IMR-90 (cell line): ENCODE results near the gene PLA2G3. TPM values are rescaled to one million over a fixed set of nuclear protein-coding genes. Genes with fewer than 3 reads are reported as not detected.

Experiments
- ATAC-seq: fragments of 200-7000 bp; cut with Tn5 transposase; 2 replicates; pipeline ENCODE4 v1.9.1; 2020; ENCODE audit warnings: low read depth, mild to moderate bottlenecking, moderate library complexity
- BruUV-seq: library from RNA; stranded (reverse); fragments of 400-500 nt; replicated peaks from 2 replicates; lab custom pipeline; 2021; lab: Mats Ljungman, UMichigan
- CTCF ChIA-PET: fragments of 300-600 bp; formaldehyde crosslinking; extraction: SDS; loops from one replicate; lab custom pipeline; 2021; ENCODE audit warnings: antibody characterized with exemption; lab: Yijun Ruan, JAX
- POLR2A ChIA-PET: fragments of 300-600 bp; sonication (Branson Sonifier 250); formaldehyde crosslinking; loops from one replicate; lab custom pipeline; 2022; ENCODE audit warnings: antibody characterized with exemption; ENCODE audit not compliant: unreplicated experiment; lab: Charles Lee
- DNase-seq: peaks from one replicate; pipeline ENCODE4 v3.0.0; 2013
- H2AFZ ChIP-seq: replicated peaks from 2 replicates; pipeline ENCODE3; 2013; ENCODE audit warnings: low read length, mild to moderate bottlenecking; ENCODE audit not compliant: poor library complexity
- H2AK5ac ChIP-seq: 2 replicates; pipeline ENCODE4 v1.6.1; 2013; ENCODE audit warnings: low read depth, low read length, inconsistent platforms
- H2AK9ac ChIP-seq: replicated peaks from 2 replicates; pipeline ENCODE3; 2013; ENCODE audit warnings: mild to moderate bottlenecking, low read depth, low read length, moderate library complexity; ENCODE audit not compliant: poor library complexity
- H2BK120ac ChIP-seq: 2 replicates; pipeline ENCODE4 v1.6.1; 2013; ENCODE audit warnings: low read depth, low read length, inconsistent platforms
- H2BK15ac ChIP-seq: 3 replicates; pipeline ENCODE4 v1.6.1; 2013; ENCODE audit warnings: low read depth, low read length, inconsistent platforms
- H2BK20ac ChIP-seq: 2 replicates; pipeline ENCODE4 v1.6.1; 2013; ENCODE audit warnings: low read depth, mild to moderate bottlenecking, inconsistent platforms, low read length, moderate library complexity
- H2BK5ac ChIP-seq: 2 replicates; pipeline ENCODE4 v1.6.1; 2013; ENCODE audit warnings: mild to moderate bottlenecking, low read depth, low read length, inconsistent platforms; ENCODE audit not compliant: poor library complexity, severe bottlenecking
- H3K14ac ChIP-seq: replicated peaks from 2 replicates; pipeline ENCODE4 v1.6.1; 2013; ENCODE audit warnings: low read depth, low read length, inconsistent platforms
- H3K18ac ChIP-seq: 2 replicates; pipeline ENCODE4 v1.6.1; 2013; ENCODE audit warnings: low read depth, low read length, control low read depth
- H3K23ac ChIP-seq: 2 replicates; pipeline ENCODE4 v1.6.1; 2013; ENCODE audit warnings: low read depth, low read length, inconsistent platforms
- H3K27ac ChIP-seq: 2 replicates; pipeline ENCODE4 v1.5.1; 2013; ENCODE audit warnings: mild to moderate bottlenecking, control low read depth, low read length; ENCODE audit not compliant: insufficient read depth
- H3K27me3 ChIP-seq: 2 replicates; pipeline ENCODE4 v1.6.1; 2013; ENCODE audit warnings: low read length; ENCODE audit not compliant: control insufficient read depth, insufficient read depth
- H3K36me3 ChIP-seq: 2 replicates; pipeline ENCODE4 v1.6.1; 2013; ENCODE audit warnings: low read length, mixed read lengths; ENCODE audit not compliant: control insufficient read depth, insufficient read depth
- H3K4ac ChIP-seq: 2 replicates; pipeline ENCODE4 v1.6.1; 2013; ENCODE audit warnings: low read depth, low read length, inconsistent platforms
- H3K4me1 ChIP-seq: 2 replicates; pipeline ENCODE4 v1.6.1; 2013; ENCODE audit warnings: low read length, mixed read lengths; ENCODE audit not compliant: control insufficient read depth, insufficient read depth
- H3K4me2 ChIP-seq: 2 replicates; pipeline ENCODE4 v1.6.1; 2013; ENCODE audit warnings: low read depth, mild to moderate bottlenecking, control low read depth, low read length, moderate library complexity
- H3K4me3 ChIP-seq: 2 replicates; pipeline ENCODE4 v1.5.1; 2013; ENCODE audit warnings: low read depth, mild to moderate bottlenecking, control low read depth, low read length, moderate library complexity; ENCODE audit not compliant: insufficient read depth
- H3K56ac ChIP-seq: 2 replicates; pipeline ENCODE4 v1.6.1; 2013; ENCODE audit warnings: low read length, inconsistent platforms; ENCODE audit not compliant: insufficient read depth; ENCODE audit errors: extremely low read depth
- H3K79me1 ChIP-seq, 2 experiments: 2 replicates each; pipeline ENCODE4 v1.6.1; 2013; ENCODE audit warnings: low read length in 2 of 2, inconsistent platforms in 1 of 2, low read depth in 1 of 2
- H3K9ac ChIP-seq: 2 replicates; pipeline ENCODE4 v1.6.1; 2013; ENCODE audit warnings: low read depth, low read length, control low read depth
- H3K9me1 ChIP-seq: 2 replicates; pipeline ENCODE4 v1.6.1; 2013; ENCODE audit warnings: low read length, inconsistent platforms; ENCODE audit not compliant: insufficient read depth
- H3K9me3 ChIP-seq: 2 replicates; pipeline ENCODE4 v1.6.1; 2013; ENCODE audit warnings: low read length; ENCODE audit not compliant: control insufficient read depth, insufficient read depth
- H4K20me1 ChIP-seq: 2 replicates; pipeline ENCODE4 v1.6.1; 2013; ENCODE audit warnings: low read length, inconsistent platforms; ENCODE audit not compliant: insufficient read depth
- H4K5ac ChIP-seq: 2 replicates; pipeline ENCODE4 v1.6.1; 2013; ENCODE audit warnings: mild to moderate bottlenecking, low read depth, low read length, control low read depth
- H4K8ac ChIP-seq, 2 experiments: 2 replicates each; pipeline ENCODE4 v1.6.1; 2013; ENCODE audit warnings: low read depth in 2 of 2, low read length in 2 of 2, control low read depth in 1 of 2, inconsistent platforms in 1 of 2
- H4K91ac ChIP-seq: 2 replicates; pipeline ENCODE4 v1.6.1; 2013; ENCODE audit warnings: low read depth, low read length, inconsistent platforms; ENCODE audit not compliant: insufficient read depth
- BHLHE40 ChIP-seq: fragments of 150-350 bp; IDR thresholded peaks from 2 replicates; pipeline ENCODE4 v1.6.1; 2016; ENCODE audit warnings: mild to moderate bottlenecking, low read depth, low read length
- CEBPB ChIP-seq: IDR thresholded peaks from 2 replicates; pipeline ENCODE4 v1.6.1; 2012; ENCODE audit warnings: low read depth, low read length, improper control_type of control experiment
- CHD1 ChIP-seq: IDR thresholded peaks from 2 replicates; pipeline ENCODE4 v1.6.1; 2012; ENCODE audit warnings: low read depth, low read length, improper control_type of control experiment
- FOS ChIP-seq: fragments of 150-350 bp; IDR thresholded peaks from 2 replicates; pipeline ENCODE4 v1.6.1; 2016; ENCODE audit warnings: low read depth, low read length
- MAFK ChIP-seq: IDR thresholded peaks from 2 replicates; pipeline ENCODE4 v1.6.1; 2012; ENCODE audit warnings: low read depth, low read length, improper control_type of control experiment
- MAZ ChIP-seq: IDR thresholded peaks from 2 replicates; pipeline ENCODE4 v1.6.1; 2012; ENCODE audit warnings: low read depth, mild to moderate bottlenecking, low read length, improper control_type of control experiment, moderate library complexity, borderline replicate concordance
- MXI1 ChIP-seq: IDR thresholded peaks from 2 replicates; pipeline ENCODE4 v1.6.1; 2012; ENCODE audit warnings: low read depth, mild to moderate bottlenecking, low read length, moderate library complexity, borderline replicate concordance
- NFE2L2 ChIP-seq: fragments of 150-350 bp; IDR thresholded peaks from 2 replicates; pipeline ENCODE4 v1.6.1; 2016; ENCODE audit warnings: low read depth, mild to moderate bottlenecking, low read length
- POLR2A ChIP-seq: IDR thresholded peaks from 2 replicates; pipeline ENCODE4 v1.6.1; 2012; ENCODE audit warnings: mild to moderate bottlenecking, low read depth, low read length
- RAD21 ChIP-seq: IDR thresholded peaks from 2 replicates; pipeline ENCODE4 v1.6.1; 2012; ENCODE audit warnings: low read length, improper control_type of control experiment
- RCOR1 ChIP-seq: IDR thresholded peaks from 2 replicates; pipeline ENCODE4 v1.6.1; 2012; ENCODE audit warnings: mild to moderate bottlenecking, low read length, improper control_type of control experiment; ENCODE audit not compliant: insufficient replicate concordance
- RFX5 ChIP-seq: IDR thresholded peaks from 2 replicates; pipeline ENCODE4 v1.8.0; 2012; ENCODE audit warnings: low read depth, mild to moderate bottlenecking, low read length, moderate library complexity
- SMC3 ChIP-seq: fragments of 150-350 bp; IDR thresholded peaks from 2 replicates; pipeline ENCODE4 v1.6.1; 2016; ENCODE audit warnings: low read depth, mild to moderate bottlenecking, antibody characterized with exemption, low read length, moderate library complexity
- WGBS, 2 experiments: methylation state at CpG; one replicate each; pipeline versions ENCODE4 v1.1.5 to v1.1.7; 2013; ENCODE audit warnings: missing lambda C conversion rate in 2 of 2; ENCODE audit not compliant: insufficient read length in 1 of 2; ENCODE audit errors: extremely low coverage in 2 of 2; 5-methylcytosine and 5-hydroxymethylcytosine counted together
- dilution Hi-C: fragments of 300-500 bp; cut with HindIII; formaldehyde crosslinking; loops from one replicate; pipeline ENCODE4 v1.14.3; 2018; ENCODE audit warnings: low sequenced_read_pairs; ENCODE audit not compliant: unreplicated experiment
- in situ Hi-C: fragments of 300-500 bp; cut with MboI; formaldehyde crosslinking; loops from 3 replicates; pipeline ENCODE4 v1.14.3; 2019; ENCODE audit warnings: low sequenced_read_pairs, inconsistent platforms, mixed read lengths
- intact Hi-C: fragments of 100-400 bp; cut with micrococcal nuclease; formaldehyde crosslinking; loops from 2 replicates; pipeline ENCODE4 v1.10.0; 2022
- polyA plus RNA-seq, 3 experiments: library from polyadenylated mRNA; depleted of rRNA; stranded (reverse); fragments of >200 nt; gene quantifications; 2 replicates each; pipeline ENCODE4 v1.2.3, GENCODE V29; 2012; ENCODE audit warnings: low replicate concordance in 1 of 3
- total RNA-seq: library from RNA; depleted of rRNA; stranded (reverse); fragments of >200 nt; gene quantifications from 2 replicates; pipeline ENCODE4 v1.2.3, GENCODE V29; 2012
- TF ChIP-seq, protein P1 (sequence below): fragments of 150-350 bp; IDR thresholded peaks from 2 replicates; pipeline ENCODE4 v1.6.1; 2017; ENCODE audit warnings: mild to moderate bottlenecking, antibody characterized with exemption, low read length, low read depth
- TF ChIP-seq, protein P2 (sequence below): conservative IDR thresholded peaks from 2 replicates; pipeline ENCODE4 v1.5.1; 2012; ENCODE audit warnings: mild to moderate bottlenecking, low read depth, low read length, improper control_type of control experiment
- TF ChIP-seq, protein P3 (sequence below): fragments of 150-350 bp; IDR thresholded peaks from 2 replicates; pipeline ENCODE4 v1.6.1; 2016; ENCODE audit warnings: low read depth, mild to moderate bottlenecking, low read length, moderate library complexity, borderline replicate concordance

PLA2G3 gene
- total and polyA plus RNA-seq, 2 of the 4 experiments (the other 2 are of a cell fraction) = under 0.01 to 0.12 TPM

DNA sequence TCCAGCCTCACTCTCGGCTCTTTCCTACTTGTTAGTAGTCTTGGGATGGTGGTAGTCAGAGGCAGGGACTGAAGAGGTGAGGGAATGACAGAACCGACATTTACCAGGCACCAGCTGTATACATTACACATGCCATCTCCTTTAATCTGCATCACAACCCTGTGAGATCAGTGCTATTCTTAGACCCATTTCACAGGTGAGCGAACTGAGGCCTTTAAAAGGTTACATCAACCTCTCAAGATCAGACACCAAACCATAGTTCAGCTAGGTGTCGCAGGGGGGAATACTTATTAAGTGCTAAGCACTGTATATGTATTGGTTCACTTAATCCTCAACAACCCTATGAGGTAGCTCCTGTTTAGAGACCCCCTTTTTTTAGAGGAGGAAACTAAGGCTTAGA, 5.6 kb downstream of the PLA2G3 start:
- dilution Hi-C loops = no loop called here
- no peak overlapping the region for H3K4ac ChIP-seq
- no peak overlapping the region for H4K8ac ChIP-seq
- no peak overlapping the region for H2AFZ ChIP-seq
- H2BK5ac ChIP-seq = no peak overlapping the region
- no TSS peak for BruUV-seq
- TF ChIP-seq MXI1 = no peak
- no peak for TF ChIP-seq FOS
- TF ChIP-seq, protein P1, sequence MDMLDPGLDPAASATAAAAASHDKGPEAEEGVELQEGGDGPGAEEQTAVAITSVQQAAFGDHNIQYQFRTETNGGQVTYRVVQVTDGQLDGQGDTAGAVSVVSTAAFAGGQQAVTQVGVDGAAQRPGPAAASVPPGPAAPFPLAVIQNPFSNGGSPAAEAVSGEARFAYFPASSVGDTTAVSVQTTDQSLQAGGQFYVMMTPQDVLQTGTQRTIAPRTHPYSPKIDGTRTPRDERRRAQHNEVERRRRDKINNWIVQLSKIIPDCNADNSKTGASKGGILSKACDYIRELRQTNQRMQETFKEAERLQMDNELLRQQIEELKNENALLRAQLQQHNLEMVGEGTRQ = no peak
- TF ChIP-seq, protein P2, sequence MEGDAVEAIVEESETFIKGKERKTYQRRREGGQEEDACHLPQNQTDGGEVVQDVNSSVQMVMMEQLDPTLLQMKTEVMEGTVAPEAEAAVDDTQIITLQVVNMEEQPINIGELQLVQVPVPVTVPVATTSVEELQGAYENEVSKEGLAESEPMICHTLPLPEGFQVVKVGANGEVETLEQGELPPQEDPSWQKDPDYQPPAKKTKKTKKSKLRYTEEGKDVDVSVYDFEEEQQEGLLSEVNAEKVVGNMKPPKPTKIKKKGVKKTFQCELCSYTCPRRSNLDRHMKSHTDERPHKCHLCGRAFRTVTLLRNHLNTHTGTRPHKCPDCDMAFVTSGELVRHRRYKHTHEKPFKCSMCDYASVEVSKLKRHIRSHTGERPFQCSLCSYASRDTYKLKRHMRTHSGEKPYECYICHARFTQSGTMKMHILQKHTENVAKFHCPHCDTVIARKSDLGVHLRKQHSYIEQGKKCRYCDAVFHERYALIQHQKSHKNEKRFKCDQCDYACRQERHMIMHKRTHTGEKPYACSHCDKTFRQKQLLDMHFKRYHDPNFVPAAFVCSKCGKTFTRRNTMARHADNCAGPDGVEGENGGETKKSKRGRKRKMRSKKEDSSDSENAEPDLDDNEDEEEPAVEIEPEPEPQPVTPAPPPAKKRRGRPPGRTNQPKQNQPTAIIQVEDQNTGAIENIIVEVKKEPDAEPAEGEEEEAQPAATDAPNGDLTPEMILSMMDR = no peak
- no peak for TF ChIP-seq RAD21
- no peak for TF ChIP-seq SMC3
- no peak for TF ChIP-seq BHLHE40
- no peak for TF ChIP-seq NFE2L2
- TF ChIP-seq CEBPB = no peak
- TF ChIP-seq MAFK = no peak
- no peak for TF ChIP-seq POLR2A
- TF ChIP-seq, protein P3, sequence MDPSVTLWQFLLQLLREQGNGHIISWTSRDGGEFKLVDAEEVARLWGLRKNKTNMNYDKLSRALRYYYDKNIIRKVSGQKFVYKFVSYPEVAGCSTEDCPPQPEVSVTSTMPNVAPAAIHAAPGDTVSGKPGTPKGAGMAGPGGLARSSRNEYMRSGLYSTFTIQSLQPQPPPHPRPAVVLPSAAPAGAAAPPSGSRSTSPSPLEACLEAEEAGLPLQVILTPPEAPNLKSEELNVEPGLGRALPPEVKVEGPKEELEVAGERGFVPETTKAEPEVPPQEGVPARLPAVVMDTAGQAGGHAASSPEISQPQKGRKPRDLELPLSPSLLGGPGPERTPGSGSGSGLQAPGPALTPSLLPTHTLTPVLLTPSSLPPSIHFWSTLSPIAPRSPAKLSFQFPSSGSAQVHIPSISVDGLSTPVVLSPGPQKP = no peak
- no peak for TF ChIP-seq RFX5
- no peak for TF ChIP-seq CHD1
- no peak for TF ChIP-seq RCOR1
- TF ChIP-seq MAZ = no peak
- no peaks in the 10 kb centered on the region for H4K20me1 ChIP-seq
- no peak overlapping the region for H3K4me3 ChIP-seq
- H2BK120ac ChIP-seq = no peak overlapping the region
- no peak overlapping the region for H3K27ac ChIP-seq
- no CpG with 5 or more reads among the region's 4 CpGs for WGBS, 2 experiments
- no peaks in the 10 kb centered on the region for H3K4me1 ChIP-seq
- no peaks in the 10 kb centered on the region for H3K9me1 ChIP-seq
- no peak overlapping the region for H3K23ac ChIP-seq
- no peak overlapping the region for H2BK15ac ChIP-seq
- H2AK9ac ChIP-seq = no peak overlapping the region
- ChIA-PET POLR2A (no interaction called here), CTCF (no interaction called here)
- H3K18ac ChIP-seq = no peak overlapping the region
- no peak overlapping the region for H3K9ac ChIP-seq
- no peak overlapping the region for H4K5ac ChIP-seq
- no peak overlapping the region for H3K14ac ChIP-seq
- no peak for DNase-seq
- H2AK5ac ChIP-seq = no peak overlapping the region
- H4K91ac ChIP-seq = no peak overlapping the region
- in situ Hi-C loops = no loop called here
- H3K36me3 ChIP-seq = no peaks in the 10 kb centered on the region
- no peak overlapping the region for H3K56ac ChIP-seq
- no peak for ATAC-seq
- intact Hi-C loops = no loop called here
- H3K9me3 ChIP-seq = no peaks in the 10 kb centered on the region
- no peak overlapping the region for H3K4me2 ChIP-seq
- H3K27me3 ChIP-seq = peaks cover 16% of the 10 kb centered on the region
- H3K79me1 ChIP-seq = no peaks in the 10 kb centered on the region
- no peak overlapping the region for H2BK20ac ChIP-seq
